ENCODE data around the gene ATG10. TPM values are rescaled to one million over a fixed set of nuclear protein-coding genes. Genes with fewer than 3 reads are reported as not detected.

The ATG10 gene
- total and polyA plus RNA-seq, 2 donors (not counting 1 experiment from before 2014, with no cell fraction given), result 1.6 to 11.6 TPM

- no peaks in the 10 kb centered on the region for H3K4me1 Mint-ChIP-seq
- Histone ChIP-seq H3K9ac (ENCODE audit: low read length) (no peak overlapping the region), H3K27ac (ENCODE audit: low read length in 2 of 2) (no peak overlapping the region), H3K27me3 (replicated peaks in 1 of 4; ENCODE audit: control extremely low read depth in 1 of 4, control insufficient read depth in 3 of 4, insufficient read depth in 4 of 4, low read length in 3 of 4) (no peaks in the 10 kb centered on the region), H3K4me2 (replicated peaks; ENCODE audit: low read depth, low read length, poor library complexity, severe bottlenecking) (no peak overlapping the region), H3K36me3 (replicated peaks in 1 of 2; ENCODE audit: control extremely low read depth in 1 of 2, control insufficient read depth in 1 of 2, extremely low read depth in 1 of 2, insufficient read depth in 2 of 2, low read length in 1 of 2) (no peaks in the 10 kb centered on the region), H3K4me3 (ENCODE audit: control extremely low read depth in 1 of 5, extremely low read depth in 1 of 5, insufficient read depth in 1 of 5, low read depth in 2 of 5, low read length in 4 of 5) (no peak overlapping the region), H2AFZ (ENCODE audit: insufficient read depth, low read depth, low read length, poor library complexity, severe bottlenecking) (no peak overlapping the region), H4K20me1 (ENCODE audit: control insufficient read depth, insufficient read depth, low read length, poor library complexity, severe bottlenecking) (no peaks in the 10 kb centered on the region), H3K9me3 (ENCODE audit: control extremely low read depth in 1 of 3, control insufficient read depth in 2 of 3, insufficient read depth in 1 of 3, low read length in 2 of 3) (no peaks in the 10 kb centered on the region), H3K79me2 (ENCODE audit: control insufficient read depth, insufficient read depth, low read length) (no peaks in the 10 kb centered on the region), H3K4me1 (ENCODE audit: control insufficient read depth in 2 of 2, insufficient read depth in 2 of 2, low read length in 2 of 2) (no peaks in the 10 kb centered on the region)
- H3K27ac Mint-ChIP-seq, result no peak overlapping the region
- no peak for DNase-seq
- ATAC-seq (ENCODE audit: low read depth), result no peak
- intact Hi-C loops (cut with micrococcal nuclease), result no loop called here
- no peak overlapping the region for H3K4me3 Mint-ChIP-seq
- H3K9me3 Mint-ChIP-seq (ENCODE audit: insufficient read depth), result no peaks in the 10 kb centered on the region
- TF ChIP-seq, protein P1, sequence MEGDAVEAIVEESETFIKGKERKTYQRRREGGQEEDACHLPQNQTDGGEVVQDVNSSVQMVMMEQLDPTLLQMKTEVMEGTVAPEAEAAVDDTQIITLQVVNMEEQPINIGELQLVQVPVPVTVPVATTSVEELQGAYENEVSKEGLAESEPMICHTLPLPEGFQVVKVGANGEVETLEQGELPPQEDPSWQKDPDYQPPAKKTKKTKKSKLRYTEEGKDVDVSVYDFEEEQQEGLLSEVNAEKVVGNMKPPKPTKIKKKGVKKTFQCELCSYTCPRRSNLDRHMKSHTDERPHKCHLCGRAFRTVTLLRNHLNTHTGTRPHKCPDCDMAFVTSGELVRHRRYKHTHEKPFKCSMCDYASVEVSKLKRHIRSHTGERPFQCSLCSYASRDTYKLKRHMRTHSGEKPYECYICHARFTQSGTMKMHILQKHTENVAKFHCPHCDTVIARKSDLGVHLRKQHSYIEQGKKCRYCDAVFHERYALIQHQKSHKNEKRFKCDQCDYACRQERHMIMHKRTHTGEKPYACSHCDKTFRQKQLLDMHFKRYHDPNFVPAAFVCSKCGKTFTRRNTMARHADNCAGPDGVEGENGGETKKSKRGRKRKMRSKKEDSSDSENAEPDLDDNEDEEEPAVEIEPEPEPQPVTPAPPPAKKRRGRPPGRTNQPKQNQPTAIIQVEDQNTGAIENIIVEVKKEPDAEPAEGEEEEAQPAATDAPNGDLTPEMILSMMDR (IDR thresholded peaks at IDR 0.05), result no peak
- TF ChIP-seq EZH2 (IDR thresholded peaks at IDR 0.05; ENCODE audit: borderline replicate concordance, insufficient read depth, low read depth, low read length, poor library complexity, severe bottlenecking), result no peak
- WGBS (ENCODE audit: insufficient coverage), result no CpG with 5 or more reads among the region's 1 CpG
- ChIA-PET CTCF (interaction anchor here (1.1 to 1.4 kb wide), 2 partner anchors 8 to 31 kb away, joined by 3 read pairs; no protein-coding TSS in a partner anchor), POLR2A (no interaction called here)
- no peaks in the 10 kb centered on the region for H3K27me3 Mint-ChIP-seq
These were observed 284.0 kb downstream of the ATG10 start for GRCh38 chr5:82255844-82256243.

GRCh38 chr5:82257247-82257646 lies 285.4 kb downstream of the ATG10 start:
- no peaks in the 10 kb centered on the region for H3K36me3 ChIP-seq (replicated peaks in 1 of 2; ENCODE audit: control extremely low read depth in 1 of 2, control insufficient read depth in 1 of 2, extremely low read depth in 1 of 2, insufficient read depth in 2 of 2, low read length in 1 of 2)
- Mint-ChIP-seq H3K4me1 (no peaks in the 10 kb centered on the region), H3K4me3 (no peak overlapping the region), H3K27ac (no peak overlapping the region), H3K27me3 (no peaks in the 10 kb centered on the region), H3K9me3 (ENCODE audit: insufficient read depth) (no peaks in the 10 kb centered on the region)
- TF ChIP-seq EZH2 (IDR thresholded peaks at IDR 0.05; ENCODE audit: borderline replicate concordance, insufficient read depth, low read depth, low read length, poor library complexity, severe bottlenecking), result no peak
- TF ChIP-seq, protein P1 (IDR thresholded peaks at IDR 0.05), result no peak
- H3K27ac ChIP-seq (ENCODE audit: low read length in 2 of 2), result no peak overlapping the region
- H3K4me3 ChIP-seq (ENCODE audit: control extremely low read depth in 1 of 5, extremely low read depth in 1 of 5, insufficient read depth in 1 of 5, low read depth in 2 of 5, low read length in 4 of 5), result no peak overlapping the region
- WGBS (ENCODE audit: insufficient coverage), result no CpG with 5 or more reads among the region's 2 CpGs
- no peaks in the 10 kb centered on the region for H3K9me3 ChIP-seq (ENCODE audit: control extremely low read depth in 1 of 3, control insufficient read depth in 2 of 3, insufficient read depth in 1 of 3, low read length in 2 of 3)
- DNase-seq, result no peak
- ChIA-PET POLR2A (no interaction called here), CTCF (interaction anchor here (1.2 kb wide), 1 partner anchor 832 kb away, joined by 3 read pairs; no protein-coding TSS in a partner anchor)
- no peaks in the 10 kb centered on the region for H3K27me3 ChIP-seq (replicated peaks in 1 of 4; ENCODE audit: control extremely low read depth in 1 of 4, control insufficient read depth in 3 of 4, insufficient read depth in 4 of 4, low read length in 3 of 4)
- no peak overlapping the region for H3K9ac ChIP-seq (ENCODE audit: low read length)
- ATAC-seq (ENCODE audit: low read depth), result no peak
- intact Hi-C loops (cut with micrococcal nuclease), result no loop called here
- H3K4me1 ChIP-seq (ENCODE audit: control insufficient read depth in 2 of 2, insufficient read depth in 2 of 2, low read length in 2 of 2), result no peaks in the 10 kb centered on the region
- no peaks in the 10 kb centered on the region for H4K20me1 ChIP-seq (ENCODE audit: control insufficient read depth, insufficient read depth, low read length, poor library complexity, severe bottlenecking)
- no peaks in the 10 kb centered on the region for H3K79me2 ChIP-seq (ENCODE audit: control insufficient read depth, insufficient read depth, low read length)
- H2AFZ ChIP-seq (ENCODE audit: insufficient read depth, low read depth, low read length, poor library complexity, severe bottlenecking), result no peak overlapping the region
- H3K4me2 ChIP-seq (replicated peaks; ENCODE audit: low read depth, low read length, poor library complexity, severe bottlenecking), result no peak overlapping the region
